Measurements from ENCODE around the gene NRCAM. TPM values are rescaled to one million over a fixed set of nuclear protein-coding genes. Genes with fewer than 3 reads are reported as not detected.

NRCAM gene
- total RNA-seq, 1 donor from 2014 or later, result 2.0 TPM

DNA sequence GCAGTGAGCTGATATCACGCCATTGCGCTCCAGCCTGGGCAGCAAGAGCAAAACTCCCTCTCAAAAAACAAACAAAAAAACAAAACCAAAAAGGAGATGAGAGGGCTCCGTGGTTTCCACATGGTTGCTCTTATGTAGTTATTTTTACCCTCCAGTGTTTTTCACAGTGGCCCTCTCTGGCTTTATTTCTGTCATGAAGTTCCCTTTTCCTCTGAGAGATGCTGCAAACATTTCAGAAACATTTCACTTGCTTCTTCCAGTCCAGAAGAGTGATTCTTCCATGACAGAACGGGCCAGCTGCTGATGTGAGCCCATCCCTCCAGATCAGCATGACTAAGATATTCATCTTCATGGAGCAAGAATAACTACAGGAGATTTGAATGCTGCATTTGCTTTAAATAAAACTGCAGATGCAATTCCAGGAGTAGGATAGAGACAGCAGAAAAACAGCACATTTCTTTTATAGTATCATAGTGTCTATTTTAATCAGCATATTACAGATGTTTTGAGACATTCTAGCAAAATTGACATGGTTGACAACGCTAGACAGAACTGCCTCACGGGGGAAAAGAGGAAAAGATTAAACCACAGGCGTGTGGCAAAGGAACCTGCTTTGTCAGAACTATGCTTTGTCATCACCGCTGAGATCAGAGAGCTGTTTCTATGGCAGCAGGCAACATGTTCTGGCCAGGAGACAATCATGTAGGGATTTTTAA lies 40.3 kb downstream of the NRCAM start:
- TF ChIP-seq, protein P1, sequence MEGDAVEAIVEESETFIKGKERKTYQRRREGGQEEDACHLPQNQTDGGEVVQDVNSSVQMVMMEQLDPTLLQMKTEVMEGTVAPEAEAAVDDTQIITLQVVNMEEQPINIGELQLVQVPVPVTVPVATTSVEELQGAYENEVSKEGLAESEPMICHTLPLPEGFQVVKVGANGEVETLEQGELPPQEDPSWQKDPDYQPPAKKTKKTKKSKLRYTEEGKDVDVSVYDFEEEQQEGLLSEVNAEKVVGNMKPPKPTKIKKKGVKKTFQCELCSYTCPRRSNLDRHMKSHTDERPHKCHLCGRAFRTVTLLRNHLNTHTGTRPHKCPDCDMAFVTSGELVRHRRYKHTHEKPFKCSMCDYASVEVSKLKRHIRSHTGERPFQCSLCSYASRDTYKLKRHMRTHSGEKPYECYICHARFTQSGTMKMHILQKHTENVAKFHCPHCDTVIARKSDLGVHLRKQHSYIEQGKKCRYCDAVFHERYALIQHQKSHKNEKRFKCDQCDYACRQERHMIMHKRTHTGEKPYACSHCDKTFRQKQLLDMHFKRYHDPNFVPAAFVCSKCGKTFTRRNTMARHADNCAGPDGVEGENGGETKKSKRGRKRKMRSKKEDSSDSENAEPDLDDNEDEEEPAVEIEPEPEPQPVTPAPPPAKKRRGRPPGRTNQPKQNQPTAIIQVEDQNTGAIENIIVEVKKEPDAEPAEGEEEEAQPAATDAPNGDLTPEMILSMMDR (IDR thresholded peaks at IDR 0.05), result no peak
- Histone ChIP-seq H3K27ac (no peak overlapping the region), H3K9me3 (no peaks in the 10 kb centered on the region), H3K4me1 (no peaks in the 10 kb centered on the region), H3K36me3 (no peaks in the 10 kb centered on the region), H3K27me3 (no peaks in the 10 kb centered on the region), H3K4me3 (no peak overlapping the region)
- peak; percentile 27 for ATAC-seq
- no peak for DNase-seq
- intact Hi-C loops (cut with DNase I), result no loop called here

DNA sequence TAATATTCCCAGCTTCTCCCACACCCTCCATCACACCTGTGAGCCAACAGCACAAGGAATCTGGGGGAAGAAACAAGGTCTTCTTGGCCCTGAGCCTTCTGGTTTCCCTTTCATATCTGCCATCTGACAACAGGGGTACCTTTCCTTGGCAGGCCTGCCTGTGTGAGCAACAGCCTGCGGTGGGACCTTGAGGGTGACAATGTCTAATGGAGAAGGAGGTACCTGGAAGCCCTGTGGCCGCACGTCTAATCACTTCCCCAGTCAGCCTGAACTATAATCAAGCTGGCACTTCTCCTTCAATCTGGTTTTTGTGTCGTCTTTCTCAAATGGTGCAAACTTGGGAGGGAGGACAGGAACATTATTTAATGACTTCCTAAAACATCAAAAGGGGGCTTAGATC lies 41.2 kb downstream of the NRCAM start:
- no peaks in the 10 kb centered on the region for H3K27me3 ChIP-seq
- H3K27ac ChIP-seq, result no peak overlapping the region
- no peaks in the 10 kb centered on the region for H3K36me3 ChIP-seq
- DNase-seq (no peak), ATAC-seq (no peak)
- TF ChIP-seq, protein P1 (IDR thresholded peaks at IDR 0.05), result no peak
- no peak overlapping the region for H3K4me3 ChIP-seq
- H3K9me3 ChIP-seq, result no peaks in the 10 kb centered on the region
- H3K4me1 ChIP-seq, result no peaks in the 10 kb centered on the region
- intact Hi-C loops (cut with DNase I), result no loop called here

DNA sequence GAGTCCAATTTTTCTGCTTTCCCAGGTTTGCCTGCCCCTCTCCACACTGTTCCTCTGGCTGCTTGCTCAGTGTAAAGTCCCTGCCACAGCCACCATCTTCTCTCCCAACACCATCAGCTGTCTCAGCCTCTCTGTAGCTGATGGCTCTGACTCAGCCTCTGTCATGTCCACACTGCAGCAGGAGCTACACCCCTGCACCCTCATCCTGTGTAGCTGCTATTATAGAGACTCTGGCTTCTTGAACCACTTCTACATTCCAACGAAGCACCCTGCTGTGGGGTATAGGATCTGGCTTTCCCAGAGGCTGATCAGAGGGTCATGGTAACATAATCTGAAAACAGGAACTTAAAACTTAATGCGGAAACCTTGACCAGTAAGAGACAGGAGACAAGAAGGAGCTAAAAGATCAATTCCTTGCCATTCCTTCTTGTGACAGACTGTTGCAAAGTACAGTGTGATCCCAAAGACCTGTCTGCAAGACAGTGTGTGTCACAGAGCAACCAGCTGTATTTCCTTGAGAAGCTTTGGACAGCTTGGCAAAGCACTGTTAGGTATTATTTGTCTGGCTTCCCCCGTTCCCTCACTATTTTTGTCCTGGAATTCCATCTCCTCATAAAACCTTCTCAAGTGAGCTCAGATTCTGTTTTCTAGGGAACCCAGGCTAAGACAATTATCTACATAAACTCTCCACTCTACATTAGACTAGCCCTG lies 42.3 kb downstream of the NRCAM start:
- no peak for ATAC-seq

DNA sequence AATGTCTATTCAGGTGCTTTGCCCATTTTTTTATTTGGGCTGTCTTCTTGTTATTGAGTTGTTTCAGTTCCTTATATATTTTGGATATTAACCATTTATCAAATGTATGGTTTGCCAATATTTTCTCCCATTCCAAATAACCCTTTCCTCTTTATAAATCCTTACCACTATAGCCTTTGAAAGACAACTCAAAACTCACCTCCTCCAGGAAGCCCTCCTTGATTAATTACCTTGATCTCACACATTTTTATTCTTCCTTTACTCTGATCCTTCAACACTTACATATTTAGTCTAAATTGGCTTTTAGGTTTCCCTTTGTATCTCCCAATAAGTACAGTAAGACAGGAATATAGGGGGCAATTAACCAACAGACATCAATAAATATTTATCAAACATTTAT lies 42.9 kb downstream of the NRCAM start:
- ATAC-seq (no peak), DNase-seq (no peak)
- Histone ChIP-seq H3K4me3 (no peak overlapping the region), H3K27me3 (no peaks in the 10 kb centered on the region), H3K36me3 (no peaks in the 10 kb centered on the region), H3K4me1 (no peaks in the 10 kb centered on the region), H3K27ac (no peak overlapping the region), H3K9me3 (no peaks in the 10 kb centered on the region)
- intact Hi-C loops (cut with DNase I), result no loop called here
- TF ChIP-seq, protein P1 (IDR thresholded peaks at IDR 0.05), result no peak

More for the DNA sequence above, 42.3 kb downstream of the NRCAM start:
- TF ChIP-seq, protein P1 (IDR thresholded peaks at IDR 0.05), result no peak
- Histone ChIP-seq H3K36me3 (no peaks in the 10 kb centered on the region), H3K27me3 (no peaks in the 10 kb centered on the region), H3K4me3 (no peak overlapping the region), H3K9me3 (no peaks in the 10 kb centered on the region), H3K27ac (no peak overlapping the region), H3K4me1 (no peaks in the 10 kb centered on the region)
- intact Hi-C loops (cut with DNase I), result no loop called here
- DNase-seq, result no peak

DNA sequence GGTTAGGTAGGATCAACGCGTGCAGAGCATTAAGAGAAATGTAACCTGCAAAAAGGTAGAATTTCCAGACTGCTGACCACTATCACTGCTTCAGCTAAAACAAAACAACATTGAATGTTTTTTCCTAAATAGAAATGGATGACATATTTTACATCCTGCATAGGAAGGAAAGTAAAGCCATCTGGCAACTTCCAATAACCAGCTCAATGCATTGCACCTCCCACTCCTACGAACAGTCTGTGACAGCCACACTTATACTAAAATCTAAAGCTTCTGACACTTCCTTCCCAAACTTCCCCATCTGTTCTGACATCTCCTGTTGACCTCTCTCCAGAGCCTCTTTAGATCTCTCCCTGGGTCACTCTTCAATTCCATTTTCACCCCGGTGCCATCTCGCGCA lies 47.1 kb downstream of the NRCAM start:
- ATAC-seq, result no peak
- H3K4me1 ChIP-seq, result no peaks in the 10 kb centered on the region
- no peaks in the 10 kb centered on the region for H3K36me3 ChIP-seq
- TF ChIP-seq, protein P1 (IDR thresholded peaks at IDR 0.05), result no peak
- no peak overlapping the region for H3K27ac ChIP-seq
- intact Hi-C loops (cut with DNase I), result no loop called here
- no peak overlapping the region for H3K4me3 ChIP-seq
- H3K9me3 ChIP-seq, result no peaks in the 10 kb centered on the region
- H3K27me3 ChIP-seq, result no peaks in the 10 kb centered on the region
- no peak for DNase-seq

All from upper lobe of right lung (tissue), 1 donor.